HCT116 (cell line): ENCODE results near the gene SIK3. TPM values are rescaled to one million over a fixed set of nuclear protein-coding genes. Genes with fewer than 3 reads are reported as not detected.
"Not testable (repeated sequence)": the region's sequence is repeated elsewhere in the genome, so short reads cannot be mapped to it uniquely, and the experiment has no call there.

Source experiments
- ATAC-seq: fragments of 200-7000 bp; cut with Tn5 transposase; 2 replicates; pipeline ENCODE4 v1.9.1; 2020; ENCODE audit warnings: mild to moderate bottlenecking, moderate library complexity
- BruUV-seq: library from RNA; stranded (reverse); fragments of 400-500 nt; replicated peaks from 2 replicates; lab custom pipeline; 2021; lab: Mats Ljungman, UMichigan
- CTCF ChIA-PET: fragments of 300-600 bp; sonication (Branson Sonifier 250); formaldehyde crosslinking; loops from one replicate; lab custom pipeline; 2021; ENCODE audit warnings: antibody characterized with exemption; lab: Charles Lee
- POLR2A ChIA-PET: fragments of 300-600, 350-600 bp; sonication (Branson Sonifier 250); formaldehyde crosslinking; loops from one replicate; lab custom pipeline; 2021; ENCODE audit warnings: antibody characterized with exemption; lab: Charles Lee
- RAD21 ChIA-PET, 2 experiments: fragments of 300-600 bp; sonication (Branson Sonifier 250); formaldehyde crosslinking; loops; one replicate each; lab custom pipeline; 2023; ENCODE audit warnings: low total read pairs in 2 of 2; ENCODE audit not compliant: uncharacterized antibody in 2 of 2, unreplicated experiment in 2 of 2, low non-redundant PET in 1 of 2; lab: Charles Lee
- DNase-seq: peaks from one replicate; pipeline ENCODE4 v3.0.0-alpha.2; 2010; ENCODE audit warnings: low read depth, low spot score
- H2AFZ ChIP-seq: fragments of 200-600 bp; shearing (Covaris generic), sonication (generic); 2 replicates; pipeline ENCODE4 v1.6.1; 2017; ENCODE audit warnings: low read depth, mixed run types, mixed read lengths, antibody characterized with exemption, low read length; ENCODE audit not compliant: poor library complexity, severe bottlenecking
- H3K27ac ChIP-seq: 2 replicates; pipeline ENCODE4 v1.5.1; 2012; ENCODE audit warnings: low read depth, low read length
- H3K27me3 ChIP-seq: fragments of 200-600 bp; sonication (generic); 2 replicates; pipeline ENCODE4 v1.6.1; 2016; ENCODE audit warnings: mixed run types, low read length, mixed read lengths; ENCODE audit not compliant: insufficient read depth
- H3K36me3 ChIP-seq, 2 experiments: fragments of 200-500 bp in 1 of 2; fragments of 200-600 bp in 1 of 2; sonication (Bioruptor generic) in 1 of 2; sonication (generic) in 1 of 2; 2 replicates each; pipeline versions ENCODE4 v1.5.1 to v1.6.1; 2014 to 2016; ENCODE audit warnings: low read length in 2 of 2, inconsistent platforms in 1 of 2, mixed read lengths in 1 of 2, mixed run types in 1 of 2; ENCODE audit not compliant: insufficient read depth in 2 of 2, control insufficient read depth in 1 of 2
- H3K4me1 ChIP-seq, 2 experiments: fragments of 200-600 bp in 1 of 2; sonication (generic) in 1 of 2; 2 replicates each; pipeline versions ENCODE4 v1.5.1 to v1.6.1; 2012 to 2017; ENCODE audit warnings: low read length in 2 of 2, inconsistent platforms in 1 of 2, mild to moderate bottlenecking in 1 of 2, mixed read lengths in 1 of 2, mixed run types in 1 of 2, moderate library complexity in 1 of 2; ENCODE audit not compliant: insufficient read depth in 2 of 2, control insufficient read depth in 1 of 2
- H3K4me2 ChIP-seq: fragments of 200-600 bp; sonication (generic); 2 replicates; pipeline ENCODE4 v1.6.1; 2017; ENCODE audit warnings: mixed run types, low read length, mixed read lengths
- H3K4me3 ChIP-seq, 2 experiments: fragments of 200-600 bp in 1 of 2; sonication (generic) in 1 of 2; replicated peaks in 1 of 2; 2 replicates each; pipeline ENCODE4 v1.5.1; 2011 to 2016; ENCODE audit warnings: low read length in 2 of 2, control low read depth in 1 of 2, low read depth in 1 of 2, mild to moderate bottlenecking in 1 of 2, mixed read lengths in 1 of 2, mixed run types in 1 of 2
- H3K79me2 ChIP-seq: fragments of 200-600 bp; sonication (generic); 2 replicates; pipeline ENCODE4 v1.6.1; 2017; ENCODE audit warnings: mild to moderate bottlenecking, mixed run types, low read length, moderate library complexity, mixed read lengths; ENCODE audit not compliant: insufficient read depth
- H3K9ac ChIP-seq: fragments of 200-600 bp; sonication (generic); 2 replicates; pipeline ENCODE4 v1.6.1; 2016; ENCODE audit warnings: low read length, mixed read lengths
- H3K9me2 ChIP-seq: fragments of 200-600 bp; sonication (generic), shearing (Covaris generic); 2 replicates; pipeline ENCODE4 v1.6.1; 2017; ENCODE audit warnings: mixed run types, mild to moderate bottlenecking, moderate library complexity; ENCODE audit not compliant: insufficient read depth
- H3K9me3 ChIP-seq, 2 experiments: fragments of 200-500 bp in 1 of 2; fragments of 200-600 bp in 1 of 2; sonication (Bioruptor generic) in 1 of 2; sonication (generic) in 1 of 2; 2 replicates each; pipeline ENCODE4 v1.6.1; 2014 to 2017; ENCODE audit warnings: low read length in 2 of 2, mixed read lengths in 2 of 2, inconsistent platforms in 1 of 2, low read depth in 1 of 2, mild to moderate bottlenecking in 1 of 2, mixed run types in 1 of 2, moderate library complexity in 1 of 2; ENCODE audit not compliant: control insufficient read depth in 1 of 2, insufficient read depth in 1 of 2
- H4K20me1 ChIP-seq: fragments of 200-600 bp; sonication (generic), shearing (Covaris generic); 2 replicates; pipeline ENCODE4 v1.6.1; 2017; ENCODE audit warnings: mixed run types, mild to moderate bottlenecking, moderate library complexity; ENCODE audit not compliant: insufficient read depth
- CBX3 ChIP-seq: IDR thresholded peaks from 2 replicates; pipeline ENCODE4 v1.6.1; 2012; ENCODE audit warnings: low read depth
- EGR1 ChIP-seq: IDR thresholded peaks from 2 replicates; pipeline ENCODE4 v1.6.1; 2012; ENCODE audit warnings: low read depth
- POLR2A ChIP-seq: IDR thresholded peaks from 2 replicates; pipeline ENCODE4 v1.7.0; 2011; ENCODE audit warnings: borderline replicate concordance; ENCODE audit not compliant: insufficient read depth, insufficient read length; ENCODE audit errors: extremely low read depth
- SP1 ChIP-seq: IDR thresholded peaks from 2 replicates; pipeline ENCODE4 v1.6.1; 2012; ENCODE audit warnings: low read depth
- intact Hi-C: fragments of 100-400 bp; cut with micrococcal nuclease; formaldehyde crosslinking; loops from 2 replicates; pipeline ENCODE4 v1.10.0; 2022
- total RNA-seq: library from RNA; stranded (reverse); gene quantifications from one replicate; pipeline ENCODE4 v1.2.1, GENCODE V29; 2021; ENCODE audit not compliant: unreplicated experiment
- TF ChIP-seq, protein P1 (sequence below): IDR thresholded peaks from 2 replicates; pipeline ENCODE4 v1.6.1; 2012; ENCODE audit warnings: low read depth

The SIK3 gene
- total RNA-seq, 1 experiment from 2014 or later = 21.0 TPM

DNA sequence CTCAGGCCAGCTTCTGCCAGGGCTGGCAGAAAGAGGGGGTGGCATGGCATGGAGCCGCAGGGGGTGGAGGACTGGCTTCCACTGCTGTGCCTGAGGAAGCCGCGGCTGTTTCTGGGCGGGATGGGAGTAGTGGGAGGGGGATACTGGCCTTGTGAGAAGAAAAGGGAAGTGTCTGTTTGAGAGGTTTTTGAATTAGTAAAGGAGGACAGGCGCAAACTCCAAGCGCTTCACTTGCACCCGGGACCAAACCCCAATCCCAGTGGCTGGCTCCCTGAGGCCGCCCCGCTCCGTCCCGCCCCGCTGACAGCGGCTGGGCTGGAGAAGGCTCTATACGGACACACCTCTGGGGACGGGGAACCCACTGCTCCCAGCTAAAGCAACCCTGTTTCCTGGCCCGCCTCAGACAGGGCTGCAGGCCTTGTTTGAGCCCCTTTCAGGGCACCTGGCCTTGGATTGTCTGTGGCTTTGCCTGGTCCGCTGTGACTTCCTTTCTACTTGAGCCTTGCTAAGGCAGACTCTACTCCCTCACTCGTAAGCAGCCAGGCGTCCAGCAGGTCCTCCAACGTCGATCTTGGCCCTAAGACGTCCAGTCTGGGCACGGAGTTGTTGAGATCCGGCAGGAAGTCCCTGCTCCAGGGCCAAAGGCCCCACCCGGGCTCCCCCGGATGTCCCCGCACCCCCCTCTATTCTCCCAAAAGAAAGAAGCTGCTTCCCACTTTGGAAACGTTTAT, 263.0 kb downstream of the SIK3 start:
- BruUV-seq = no TSS peak
- Histone ChIP-seq H3K9me2 (no peaks in the 10 kb centered on the region), H4K20me1 (no peaks in the 10 kb centered on the region), H3K9me3 (no peaks in the 10 kb centered on the region), H3K4me3 (peak overlapping the region; percentile 26 to 42; a peak in 3 of 4 replicates), H3K27me3 (no peaks in the 10 kb centered on the region), H3K27ac (peak overlapping the region; percentile 40; the same call in 1 of the 2 replicates), H3K79me2 (no peaks in the 10 kb centered on the region), H3K36me3 (no peaks in the 10 kb centered on the region), H3K4me2 (peak overlapping the region; percentile 75), H3K9ac (peak overlapping the region; percentile 52), H3K4me1 (peaks cover 8 to 15% of the 10 kb centered on the region in 2 experiments), H2AFZ (peak overlapping the region; percentile 77)
- ATAC-seq = no peak
- ChIA-PET CTCF (interaction anchor here (0.8 to 2.9 kb wide), 14 partner anchors 10 to 392 kb away, joined by 3 to 58 read pairs (median 4); partner anchors contain the start of genes APOA5 and ZPR1), POLR2A (interaction anchor here (1.2 kb wide), 1 partner anchor 44 kb away, joined by 9 read pairs; the partner anchor contains the start of gene APOA5), RAD21 (interaction anchor here (0.9 to 1.6 kb wide), 8 partner anchors 42 to 392 kb away, joined by 3 to 14 read pairs (median 4); partner anchors contain the start of gene APOA5 (in 2 of the 2))
- intact Hi-C loops = no loop called here
- no peak for DNase-seq
- TF ChIP-seq SP1 = no peak
- no peak for TF ChIP-seq EGR1
- TF ChIP-seq CBX3 = no peak
- TF ChIP-seq, protein P1, sequence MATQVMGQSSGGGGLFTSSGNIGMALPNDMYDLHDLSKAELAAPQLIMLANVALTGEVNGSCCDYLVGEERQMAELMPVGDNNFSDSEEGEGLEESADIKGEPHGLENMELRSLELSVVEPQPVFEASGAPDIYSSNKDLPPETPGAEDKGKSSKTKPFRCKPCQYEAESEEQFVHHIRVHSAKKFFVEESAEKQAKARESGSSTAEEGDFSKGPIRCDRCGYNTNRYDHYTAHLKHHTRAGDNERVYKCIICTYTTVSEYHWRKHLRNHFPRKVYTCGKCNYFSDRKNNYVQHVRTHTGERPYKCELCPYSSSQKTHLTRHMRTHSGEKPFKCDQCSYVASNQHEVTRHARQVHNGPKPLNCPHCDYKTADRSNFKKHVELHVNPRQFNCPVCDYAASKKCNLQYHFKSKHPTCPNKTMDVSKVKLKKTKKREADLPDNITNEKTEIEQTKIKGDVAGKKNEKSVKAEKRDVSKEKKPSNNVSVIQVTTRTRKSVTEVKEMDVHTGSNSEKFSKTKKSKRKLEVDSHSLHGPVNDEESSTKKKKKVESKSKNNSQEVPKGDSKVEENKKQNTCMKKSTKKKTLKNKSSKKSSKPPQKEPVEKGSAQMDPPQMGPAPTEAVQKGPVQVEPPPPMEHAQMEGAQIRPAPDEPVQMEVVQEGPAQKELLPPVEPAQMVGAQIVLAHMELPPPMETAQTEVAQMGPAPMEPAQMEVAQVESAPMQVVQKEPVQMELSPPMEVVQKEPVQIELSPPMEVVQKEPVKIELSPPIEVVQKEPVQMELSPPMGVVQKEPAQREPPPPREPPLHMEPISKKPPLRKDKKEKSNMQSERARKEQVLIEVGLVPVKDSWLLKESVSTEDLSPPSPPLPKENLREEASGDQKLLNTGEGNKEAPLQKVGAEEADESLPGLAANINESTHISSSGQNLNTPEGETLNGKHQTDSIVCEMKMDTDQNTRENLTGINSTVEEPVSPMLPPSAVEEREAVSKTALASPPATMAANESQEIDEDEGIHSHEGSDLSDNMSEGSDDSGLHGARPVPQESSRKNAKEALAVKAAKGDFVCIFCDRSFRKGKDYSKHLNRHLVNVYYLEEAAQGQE = no peak
- no peak for TF ChIP-seq POLR2A

DNA sequence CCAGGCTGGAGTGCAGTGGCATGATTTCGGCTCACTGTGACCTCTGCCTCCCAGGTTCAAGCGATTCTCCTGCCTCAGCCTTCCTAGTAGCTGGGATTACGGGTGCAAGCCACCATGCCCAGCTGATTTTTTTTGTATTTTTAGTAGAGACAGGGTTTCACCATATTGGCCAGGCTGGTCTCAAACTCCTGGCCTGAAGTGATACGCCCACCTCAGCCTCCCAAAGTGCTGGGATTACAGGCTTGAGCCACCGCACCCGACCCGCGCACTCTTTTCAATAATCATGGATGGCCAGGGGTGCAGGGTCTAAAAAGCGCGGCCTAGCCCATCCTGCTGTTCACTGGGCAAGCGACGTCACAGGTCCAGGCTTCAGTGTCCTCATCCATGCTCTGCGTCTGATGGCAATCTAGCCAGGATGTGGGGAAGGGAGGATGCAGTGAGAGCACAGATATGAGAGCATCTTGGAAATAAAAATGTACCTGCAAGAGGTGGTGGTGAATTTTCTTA, 263.6 kb downstream of the SIK3 start:
- intact Hi-C loops, BruUV-seq, H3K27ac ChIP-seq, H3K36me3 ChIP-seq, RAD21 ChIA-PET, H3K9me2 ChIP-seq, DNase-seq, ATAC-seq, H3K4me3 ChIP-seq, H3K9me3 ChIP-seq, H3K27me3 ChIP-seq, H3K9ac ChIP-seq, H3K79me2 ChIP-seq, H2AFZ ChIP-seq, H3K4me2 ChIP-seq, H4K20me1 ChIP-seq: not testable (repeated sequence)
- ChIA-PET POLR2A (interaction anchor here (0.6 kb wide), 1 partner anchor 48 kb away, joined by 3 read pairs; no protein-coding TSS in a partner anchor), CTCF (interaction anchor here (2.1 kb wide), 1 partner anchor 41 kb away, joined by 13 read pairs; no protein-coding TSS in a partner anchor)
- peaks cover 8 to 15% of the 10 kb centered on the region in 2 experiments for H3K4me1 ChIP-seq
